H9 (cell line): ENCODE data around the gene HACL1. TPM values are rescaled to one million over a fixed set of nuclear protein-coding genes. Genes with fewer than 3 reads are reported as not detected.

ENCODE experiments used
- DNase-seq: peaks from one replicate; pipeline ENCODE4 v3.0.0-alpha.2; 2017
- H2AFZ ChIP-seq: one replicate; pipeline ENCODE4 v1.6.1; 2013; ENCODE audit warnings: mild to moderate bottlenecking, low read length, control low read depth, moderate library complexity
- H2AK5ac ChIP-seq: 2 replicates; pipeline ENCODE4 v1.6.1; 2013; ENCODE audit warnings: low read length, control low read depth, mixed read lengths; ENCODE audit not compliant: insufficient read length
- H2BK120ac ChIP-seq: one replicate; pipeline ENCODE4 v1.6.1; 2013; ENCODE audit warnings: low read depth, mild to moderate bottlenecking, low read length, control low read depth, inconsistent platforms; ENCODE audit not compliant: poor library complexity, severe bottlenecking
- H2BK12ac ChIP-seq: 2 replicates; pipeline ENCODE4 v1.6.1; 2013; ENCODE audit warnings: low read length, control low read depth, mixed read lengths, low read depth; ENCODE audit not compliant: insufficient read length
- H2BK15ac ChIP-seq: 2 replicates; pipeline ENCODE4 v1.6.1; 2013; ENCODE audit warnings: low read depth, low read length, control low read depth
- H2BK20ac ChIP-seq: one replicate; pipeline ENCODE4 v1.6.1; 2013; ENCODE audit warnings: low read depth, mild to moderate bottlenecking, low read length, control low read depth, inconsistent platforms; ENCODE audit not compliant: poor library complexity, severe bottlenecking
- H2BK5ac ChIP-seq: 2 replicates; pipeline ENCODE4 v1.6.1; 2013; ENCODE audit warnings: low read length, control low read depth, mixed read lengths; ENCODE audit not compliant: insufficient read length
- H3K14ac ChIP-seq: 2 replicates; pipeline ENCODE4 v1.6.1; 2013; ENCODE audit warnings: low read length, control low read depth; ENCODE audit not compliant: insufficient read depth
- H3K18ac ChIP-seq: 2 replicates; pipeline ENCODE4 v1.6.1; 2013; ENCODE audit warnings: low read depth, mild to moderate bottlenecking, mixed read lengths, low read length, control low read depth; ENCODE audit not compliant: insufficient read length
- H3K23ac ChIP-seq: 2 replicates; pipeline ENCODE4 v1.6.1; 2013; ENCODE audit warnings: low read length, control low read depth, mixed read lengths, low read depth; ENCODE audit not compliant: insufficient read length
- H3K23me2 ChIP-seq: 2 replicates; pipeline ENCODE4 v1.6.1; 2013; ENCODE audit warnings: low read depth, mild to moderate bottlenecking, mixed read lengths, low read length, control low read depth; ENCODE audit not compliant: insufficient read length, poor library complexity, severe bottlenecking
- H3K27ac ChIP-seq: 2 replicates; pipeline ENCODE4 v1.5.1; 2013; ENCODE audit warnings: low read length, control low read depth, mixed read lengths, low read depth; ENCODE audit not compliant: insufficient read length
- H3K27me3 ChIP-seq: 2 replicates; pipeline ENCODE4 v1.6.1; 2013; ENCODE audit warnings: low read length, control low read depth, inconsistent platforms; ENCODE audit not compliant: insufficient read depth
- H3K4ac ChIP-seq: 2 replicates; pipeline ENCODE4 v1.6.1; 2013; ENCODE audit warnings: low read depth, mild to moderate bottlenecking, control low read depth, inconsistent platforms, low read length, moderate library complexity
- H3K4me1 ChIP-seq: 2 replicates; pipeline ENCODE4 v1.6.1; 2013; ENCODE audit warnings: low read length, control low read depth, inconsistent platforms; ENCODE audit not compliant: insufficient read depth
- H3K4me2 ChIP-seq: 2 replicates; pipeline ENCODE4 v1.6.1; 2013; ENCODE audit warnings: low read length, control low read depth, mixed read lengths; ENCODE audit not compliant: insufficient read length, insufficient read depth
- H3K56ac ChIP-seq: 2 replicates; pipeline ENCODE4 v1.6.1; 2013; ENCODE audit warnings: low read depth, mild to moderate bottlenecking, mixed read lengths, low read length, control low read depth; ENCODE audit not compliant: insufficient read length
- H3K79me1 ChIP-seq: 2 replicates; pipeline ENCODE4 v1.6.1; 2013; ENCODE audit warnings: low read depth, mild to moderate bottlenecking, moderate library complexity, low read length, control low read depth, inconsistent platforms; ENCODE audit not compliant: insufficient read depth, poor library complexity, severe bottlenecking
- H3K79me2 ChIP-seq: 2 replicates; pipeline ENCODE4 v1.6.1; 2013; ENCODE audit warnings: low read length, control low read depth, inconsistent platforms; ENCODE audit not compliant: insufficient read depth
- H3K9ac ChIP-seq: 2 replicates; pipeline ENCODE4 v1.6.1; 2013; ENCODE audit warnings: low read length, control low read depth, mixed read lengths; ENCODE audit not compliant: insufficient read length; ENCODE audit errors: extremely low read depth
- H3K9me3 ChIP-seq: one replicate; pipeline ENCODE4 v1.6.1; 2013; ENCODE audit warnings: low read depth, low read length, inconsistent platforms; ENCODE audit not compliant: control insufficient read depth
- H3T11ph ChIP-seq: one replicate; pipeline ENCODE4 v1.6.1; 2013; ENCODE audit warnings: mild to moderate bottlenecking, low read length, control low read depth, inconsistent platforms
- H4K20me1 ChIP-seq: one replicate; pipeline ENCODE4 v1.6.1; 2013; ENCODE audit not compliant: control insufficient read depth, insufficient read length, insufficient read depth
- H4K5ac ChIP-seq: 2 replicates; pipeline ENCODE4 v1.6.1; 2013; ENCODE audit warnings: low read depth, mild to moderate bottlenecking, mixed read lengths, low read length, control low read depth; ENCODE audit not compliant: insufficient read length
- H4K8ac ChIP-seq: replicated peaks from 2 replicates; pipeline ENCODE4 v1.6.1; 2013; ENCODE audit warnings: low read length, control low read depth, mixed read lengths, low read depth; ENCODE audit not compliant: insufficient read length
- H4K91ac ChIP-seq: 2 replicates; pipeline ENCODE4 v1.6.1; 2013; ENCODE audit warnings: low read depth, mild to moderate bottlenecking, moderate library complexity, mixed read lengths, low read length, control low read depth; ENCODE audit not compliant: insufficient read length
- H3K27ac Mint-ChIP-seq, 3 experiments: 2 replicates in 2 of 3; 3 replicates in 1 of 3; pipeline ENCODE4 v1.8.0; 2020 to 2021; ENCODE audit warnings: mixed read lengths in 3 of 3, mild to moderate bottlenecking in 1 of 3, moderate library complexity in 1 of 3
- H3K27me3 Mint-ChIP-seq: 2 replicates; pipeline ENCODE4 v1.8.0; 2021; ENCODE audit warnings: low read depth, mild to moderate bottlenecking, moderate library complexity, mixed read lengths
- H3K36me3 Mint-ChIP-seq, 3 experiments: 2 replicates in 2 of 3; 3 replicates in 1 of 3; pipeline ENCODE4 v1.8.0; 2020 to 2021; ENCODE audit warnings: low read depth in 3 of 3, mixed read lengths in 3 of 3; ENCODE audit not compliant: insufficient read depth in 1 of 3
- H3K4me1 Mint-ChIP-seq, 2 experiments: 2 replicates each; pipeline ENCODE4 v1.8.0; 2020; ENCODE audit warnings: mixed read lengths in 2 of 2
- H3K4me3 Mint-ChIP-seq, 2 experiments: 2 replicates in 1 of 2; 3 replicates in 1 of 2; pipeline ENCODE4 v1.8.0; 2020 to 2021; ENCODE audit warnings: mild to moderate bottlenecking in 2 of 2, mixed read lengths in 2 of 2, moderate library complexity in 1 of 2
- H3K9me3 Mint-ChIP-seq, 2 experiments: 2 replicates in 1 of 2; 3 replicates in 1 of 2; pipeline ENCODE4 v1.8.0; 2020; ENCODE audit warnings: mild to moderate bottlenecking in 2 of 2, mixed read lengths in 2 of 2, moderate library complexity in 1 of 2
- CTCF ChIP-seq: fragments of 200-600 bp; sonication (generic); conservative IDR thresholded peaks from 3 replicates; pipeline ENCODE4 v1.8.0; 2021; ENCODE audit warnings: antibody characterized with exemption, mild to moderate bottlenecking
- WGBS: extraction: QIAGEN DNeasy Blood & Tissue Kit; methylation state at CpG from one replicate; pipeline ENCODE4 v1.1.7; 2013; ENCODE audit warnings: missing lambda C conversion rate, low lambda C conversion rate, mixed read lengths; ENCODE audit not compliant: insufficient read length; ENCODE audit errors: extremely low coverage; 5-methylcytosine and 5-hydroxymethylcytosine counted together
- total RNA-seq: library from RNA; stranded (reverse); gene quantifications from 2 replicates; pipeline ENCODE4 v1.2.1, GENCODE V29; 2021

The HACL1 gene
- total RNA-seq, 1 experiment from 2014 or later = 52.6 TPM

GRCh38 chr3:15632212-15632580, 30.8 kb upstream of the HACL1 start:
- no peak for DNase-seq
- Histone ChIP-seq H2BK20ac (no peak overlapping the region), H3K23me2 (no peaks in the 10 kb centered on the region), H2BK12ac (no peak overlapping the region), H3K4me1 (peaks cover 21% of the 10 kb centered on the region), H3K4ac (no peak overlapping the region), H2AK5ac (no peak overlapping the region), H3K14ac (no peak overlapping the region), H2AFZ (no peak overlapping the region), H3K27me3 (no peaks in the 10 kb centered on the region), H3K23ac (no peak overlapping the region), H4K20me1 (no peaks in the 10 kb centered on the region), H3K18ac (no peak overlapping the region), H3K27ac (no peak overlapping the region), H3K9ac (no peak overlapping the region), H2BK120ac (no peak overlapping the region), H3K79me1 (no peaks in the 10 kb centered on the region), H2BK15ac (no peak overlapping the region), H3K56ac (no peak overlapping the region), H3K4me2 (no peak overlapping the region), H4K91ac (no peak overlapping the region), H4K5ac (no peak overlapping the region), H3T11ph (no peak overlapping the region), H4K8ac (no peak overlapping the region), H3K79me2 (no peaks in the 10 kb centered on the region), H3K9me3 (no peaks in the 10 kb centered on the region), H2BK5ac (no peak overlapping the region)
- no CpG with 5 or more reads among the region's 4 CpGs for WGBS
- peak overlapping the region; percentile 59 to 96 (median 59); a peak in 5 of 7 replicates for H3K27ac Mint-ChIP-seq
- no peaks in the 10 kb centered on the region for H3K9me3 Mint-ChIP-seq
- no peaks in the 10 kb centered on the region for H3K27me3 Mint-ChIP-seq
- H3K4me3 Mint-ChIP-seq = peak overlapping the region in 1 of 2 experiments; percentile 23; a peak in 2 of 5 replicates
- H3K4me1 Mint-ChIP-seq = peaks cover 66 to 69% of the 10 kb centered on the region in 2 experiments
- peaks cover 4 to 5% (median 4%) of the 10 kb centered on the region in 3 experiments; a peak in 4 of 7 replicates for H3K36me3 Mint-ChIP-seq
- TF ChIP-seq CTCF = no peak
